NCI-H2196 (cell line): ENCODE data around the gene SPECC1L.
"Not testable (repeated sequence)": the region's sequence is repeated elsewhere in the genome, so short reads cannot be mapped to it uniquely, and the experiment has no call there.

Experiments
- DNase-seq: peaks from one replicate; lab custom pipeline; 2025; ENCODE audit not compliant: unreplicated experiment; lab: John Stamatoyannopoulos, UW

SPECC1L gene

GRCh38 chr22:24282401-24282800 lies 11.8 kb downstream of the SPECC1L start:
- no peak for DNase-seq

- no peak for DNase-seq
These were observed 14.1 kb downstream of the SPECC1L start for GRCh38 chr22:24284747-24285203.

- DNase-seq, result no peak
These were observed 14.6 kb downstream of the SPECC1L start for GRCh38 chr22:24285245-24285644.

- DNase-seq, result not testable (repeated sequence)
These were observed 16.6 kb downstream of the SPECC1L start for GRCh38 chr22:24287212-24287611.

- DNase-seq, result not testable (repeated sequence)
These were observed 17.2 kb downstream of the SPECC1L start for GRCh38 chr22:24287801-24288200.

GRCh38 chr22:24289114-24289513 lies 18.5 kb downstream of the SPECC1L start:
- no peak for DNase-seq

- DNase-seq, result no peak
These were observed 19.1 kb downstream of the SPECC1L start for GRCh38 chr22:24289741-24290163.

- no peak for DNase-seq
These were observed 19.8 kb downstream of the SPECC1L start for GRCh38 chr22:24290459-24290858.

GRCh38 chr22:24291515-24292201 lies 21.0 kb downstream of the SPECC1L start:
- DNase-seq, result no peak

- DNase-seq, result not testable (repeated sequence)
These were observed 21.7 kb downstream of the SPECC1L start for GRCh38 chr22:24292202-24292830.

GRCh38 chr22:24294913-24295312 lies 24.3 kb downstream of the SPECC1L start:
- not testable (repeated sequence) for DNase-seq

- not testable (repeated sequence) for DNase-seq
These were observed 28.0 kb downstream of the SPECC1L start for GRCh38 chr22:24298497-24299155.

- not testable (repeated sequence) for DNase-seq
These were observed 29.9 kb downstream of the SPECC1L start for GRCh38 chr22:24300522-24300921.

GRCh38 chr22:24302591-24302990 lies 32.0 kb downstream of the SPECC1L start:
- no peak for DNase-seq

- peak; percentile 33 for DNase-seq
These were observed 32.4 kb downstream of the SPECC1L start for GRCh38 chr22:24303007-24303406.

GRCh38 chr22:24304062-24304675 lies 33.5 kb downstream of the SPECC1L start:
- DNase-seq, result no peak

GRCh38 chr22:24305260-24305692 lies 34.6 kb downstream of the SPECC1L start:
- no peak for DNase-seq

- no peak for DNase-seq
These were observed 40.3 kb downstream of the SPECC1L start for GRCh38 chr22:24310969-24311368.

- no peak for DNase-seq
These were observed 44.8 kb downstream of the SPECC1L start for GRCh38 chr22:24315367-24315966.

GRCh38 chr22:24316264-24316663 lies 45.6 kb downstream of the SPECC1L start:
- DNase-seq, result not testable (repeated sequence)

- not testable (repeated sequence) for DNase-seq
These were observed 46.9 kb downstream of the SPECC1L start for GRCh38 chr22:24317511-24317910.
